Activated T-cell treated with anti-CD3 and anti-CD28 coated beads, Interleukin-2, amount 50 U/mL, for 24 hours (primary cell): ENCODE data around the gene RSPO1.

ENCODE experiments used
- DNase-seq: peaks from one replicate; pipeline ENCODE4 v3.0.0-alpha.2; 2020
- H3K27ac Mint-ChIP-seq: 2 replicates; pipeline ENCODE4 v1.8.0; 2020; ENCODE audit warnings: mild to moderate bottlenecking, mixed read lengths
- H3K27me3 Mint-ChIP-seq: 2 replicates; pipeline ENCODE4 v1.8.0; 2020; ENCODE audit warnings: mixed read lengths
- H3K36me3 Mint-ChIP-seq: 2 replicates; pipeline ENCODE4 v1.8.0; 2020; ENCODE audit warnings: low read depth, mixed read lengths
- H3K4me1 Mint-ChIP-seq: 2 replicates; pipeline ENCODE4 v1.8.0; 2020; ENCODE audit warnings: low read depth, mixed read lengths
- H3K4me3 Mint-ChIP-seq: 2 replicates; pipeline ENCODE4 v1.8.0; 2020; ENCODE audit warnings: mild to moderate bottlenecking, moderate library complexity, mixed read lengths
- H3K9me3 Mint-ChIP-seq: 2 replicates; pipeline ENCODE4 v1.8.0; 2020; ENCODE audit warnings: mixed read lengths

Gene RSPO1

DNA sequence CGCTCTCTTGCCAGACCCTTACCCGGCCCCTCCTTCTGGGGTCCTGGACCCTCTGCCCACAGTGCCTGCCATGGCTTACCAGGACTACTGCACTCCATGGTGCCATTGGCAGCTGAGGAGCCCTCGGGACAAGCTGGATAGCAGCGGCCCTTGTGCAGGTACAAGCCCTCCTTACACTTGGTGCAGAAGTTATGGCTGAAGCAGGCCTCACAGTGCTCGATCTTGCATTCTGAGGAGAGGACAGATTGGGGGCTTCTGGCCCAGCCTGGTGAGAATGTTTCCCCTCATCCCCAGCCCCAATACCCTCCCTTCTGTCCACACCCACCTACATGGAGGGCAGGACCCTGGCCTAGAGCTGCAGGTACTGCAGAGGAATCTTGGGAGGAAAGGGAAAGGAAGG lies 20.6 kb downstream of the RSPO1 start:
- H3K4me3 Mint-ChIP-seq: no peak overlapping the region
- H3K36me3 Mint-ChIP-seq: no peaks in the 10 kb centered on the region
- peaks cover 35% of the 10 kb centered on the region for H3K27me3 Mint-ChIP-seq
- no peaks in the 10 kb centered on the region for H3K4me1 Mint-ChIP-seq
- H3K27ac Mint-ChIP-seq: no peak overlapping the region
- H3K9me3 Mint-ChIP-seq: no peaks in the 10 kb centered on the region
- no peak for DNase-seq

GRCh38 chr1:37612186-37612585 lies 22.5 kb downstream of the RSPO1 start:
- H3K4me3 Mint-ChIP-seq: no peak overlapping the region

GRCh38 chr1:37609994-37610393 lies 24.7 kb downstream of the RSPO1 start:
- no peak overlapping the region for H3K27ac Mint-ChIP-seq
- DNase-seq: no peak
- H3K9me3 Mint-ChIP-seq: no peaks in the 10 kb centered on the region
- H3K36me3 Mint-ChIP-seq: no peaks in the 10 kb centered on the region
- no peaks in the 10 kb centered on the region for H3K4me1 Mint-ChIP-seq
- no peak overlapping the region for H3K4me3 Mint-ChIP-seq
- peaks cover 1% of the 10 kb centered on the region for H3K27me3 Mint-ChIP-seq

More at GRCh38 chr1:37612186-37612585, 22.5 kb downstream of the RSPO1 start:
- Mint-ChIP-seq H3K9me3 (no peaks in the 10 kb centered on the region), H3K4me1 (no peaks in the 10 kb centered on the region), H3K27ac (no peak overlapping the region), H3K36me3 (no peaks in the 10 kb centered on the region), H3K27me3 (peaks cover 23% of the 10 kb centered on the region)
- no peak for DNase-seq

DNA sequence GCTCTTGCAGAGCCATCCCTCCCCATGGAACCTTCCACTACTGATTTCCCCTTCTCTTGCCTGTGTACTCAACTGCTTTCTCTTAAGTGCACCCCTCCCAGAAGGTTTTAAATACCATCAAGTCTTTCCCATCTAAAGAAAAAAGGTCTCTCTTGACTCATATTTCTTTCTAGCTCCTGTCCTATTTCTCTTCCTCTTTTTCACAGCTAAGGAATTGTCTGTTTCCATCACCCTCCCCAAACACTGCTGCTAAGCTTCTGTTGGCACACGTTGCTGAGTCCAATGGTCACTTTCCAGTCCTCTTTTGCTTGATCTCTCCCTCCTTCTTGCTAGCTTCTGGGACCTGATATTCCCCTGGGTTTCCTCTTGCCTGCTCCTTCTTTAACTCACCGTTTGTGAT lies 25.7 kb downstream of the RSPO1 start:
- Mint-ChIP-seq H3K36me3 (no peaks in the 10 kb centered on the region), H3K27me3 (no peaks in the 10 kb centered on the region), H3K9me3 (no peaks in the 10 kb centered on the region), H3K27ac (no peak overlapping the region), H3K4me1 (no peaks in the 10 kb centered on the region), H3K4me3 (no peak overlapping the region)
- no peak for DNase-seq

DNA sequence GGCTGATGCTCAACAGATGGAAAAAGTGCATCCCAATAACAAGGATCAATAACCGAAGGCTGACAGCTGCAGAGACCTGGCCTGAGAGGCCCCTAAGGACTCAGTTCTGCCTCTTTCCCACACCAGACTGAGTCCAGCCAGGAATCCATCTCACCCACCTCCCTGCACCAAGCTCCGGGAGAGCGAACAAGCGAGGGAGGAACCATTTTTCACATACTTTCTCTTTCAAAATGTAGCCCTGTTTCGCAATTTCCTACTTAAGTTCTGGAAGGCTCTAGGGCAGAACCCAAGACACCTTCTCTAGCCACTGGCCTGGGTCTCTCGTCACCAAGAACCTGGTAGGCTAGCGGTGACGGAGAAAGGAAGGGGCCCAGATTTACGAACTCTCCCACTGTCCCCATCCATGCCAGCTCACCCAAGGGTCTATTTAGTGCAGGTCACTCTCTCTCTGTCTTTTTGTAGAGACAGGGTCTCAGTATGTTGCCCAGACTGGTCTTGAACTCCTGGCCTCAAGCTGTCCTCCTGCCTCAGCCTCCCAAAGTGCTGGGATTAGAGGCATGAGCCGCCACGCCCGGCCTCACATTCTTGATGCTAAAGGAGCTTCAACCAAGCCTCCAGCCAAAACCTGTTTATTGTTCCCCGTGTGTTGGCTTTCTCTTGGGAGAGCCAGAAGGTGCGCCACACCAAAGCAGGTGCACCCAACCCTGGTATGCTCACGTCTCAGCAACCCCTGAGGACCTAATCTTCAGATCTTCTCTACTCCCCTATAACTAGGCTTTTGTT lies 28.0 kb downstream of the RSPO1 start:
- Mint-ChIP-seq H3K4me3 (no peak overlapping the region), H3K27me3 (peaks cover 3% of the 10 kb centered on the region)
- no peak for DNase-seq

DNA sequence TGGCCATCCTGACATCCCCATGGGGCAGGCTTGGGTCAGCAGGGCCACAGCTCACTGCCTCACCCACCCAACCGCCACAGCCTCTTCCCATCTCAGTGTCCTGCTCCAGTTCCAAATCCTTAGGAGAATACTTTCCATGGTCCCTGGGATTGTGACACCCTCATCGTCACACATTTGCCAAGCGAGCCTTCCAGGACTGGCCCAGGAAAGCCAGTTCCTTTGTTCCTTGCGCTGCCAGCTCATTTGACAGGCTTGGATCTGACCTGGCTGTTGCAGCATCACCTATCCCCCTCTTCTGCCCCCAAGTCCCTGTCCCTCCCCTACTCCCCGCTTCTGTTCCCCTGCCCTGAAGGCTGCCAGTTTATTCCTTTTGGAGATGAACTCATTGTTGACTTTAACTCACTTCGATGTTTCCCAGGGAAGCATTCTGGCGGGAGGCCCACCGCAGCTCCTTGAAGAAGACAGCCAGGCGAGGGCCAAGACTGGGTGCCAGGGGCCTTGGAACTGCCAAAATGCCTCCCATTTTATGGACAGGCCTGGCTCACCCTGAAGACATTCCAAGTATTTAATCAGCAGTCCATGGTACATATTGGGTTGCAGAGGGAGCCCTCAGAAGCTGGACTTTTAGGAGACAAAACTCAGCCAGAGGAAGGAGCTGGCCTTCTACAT lies 28.8 kb downstream of the RSPO1 start:
- no peak for DNase-seq
- H3K27me3 Mint-ChIP-seq: peaks cover 3% of the 10 kb centered on the region
- H3K9me3 Mint-ChIP-seq: no peaks in the 10 kb centered on the region
- H3K4me3 Mint-ChIP-seq: no peak overlapping the region
- H3K27ac Mint-ChIP-seq: no peak overlapping the region
- H3K4me1 Mint-ChIP-seq: peaks cover 3% of the 10 kb centered on the region
- H3K36me3 Mint-ChIP-seq: no peaks in the 10 kb centered on the region

More for the DNA sequence above, 28.0 kb downstream of the RSPO1 start:
- H3K4me1 Mint-ChIP-seq: peaks cover 3% of the 10 kb centered on the region
- no peaks in the 10 kb centered on the region for H3K9me3 Mint-ChIP-seq
- no peaks in the 10 kb centered on the region for H3K36me3 Mint-ChIP-seq
- H3K27ac Mint-ChIP-seq: no peak overlapping the region

DNA sequence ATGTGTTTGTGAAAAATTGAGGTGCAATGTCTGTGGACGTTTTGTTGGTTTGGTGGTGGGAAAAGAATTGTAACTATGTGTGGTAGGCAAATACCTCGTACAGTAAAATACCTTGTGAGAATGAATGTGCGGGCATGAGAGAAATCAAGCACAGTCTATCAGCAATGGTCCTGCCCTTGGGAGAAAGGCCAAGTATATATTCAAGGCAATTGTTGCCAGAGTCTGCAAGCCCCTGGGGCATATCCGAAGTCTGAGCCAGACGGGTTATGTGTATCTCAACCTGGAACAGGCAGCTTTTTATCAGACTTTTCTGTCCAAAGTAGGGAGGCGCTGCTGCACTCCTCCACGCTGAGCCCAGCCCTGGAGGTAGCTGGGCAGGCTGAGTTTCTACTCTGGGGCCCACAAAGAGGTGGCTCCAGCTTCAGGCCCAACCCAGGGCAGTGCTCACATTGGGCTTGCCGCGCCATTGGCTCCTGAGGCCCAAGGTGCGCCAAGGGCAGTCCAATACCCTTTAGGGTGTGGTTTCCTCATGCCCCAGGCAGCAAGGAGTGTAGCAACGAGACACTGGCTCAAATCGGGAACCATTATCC lies 29.5 kb downstream of the RSPO1 start:
- Mint-ChIP-seq H3K36me3 (no peaks in the 10 kb centered on the region), H3K9me3 (no peaks in the 10 kb centered on the region), H3K4me3 (no peak overlapping the region), H3K27ac (no peak overlapping the region), H3K27me3 (peaks cover 3% of the 10 kb centered on the region), H3K4me1 (peaks cover 3% of the 10 kb centered on the region)
- no peak for DNase-seq

DNA sequence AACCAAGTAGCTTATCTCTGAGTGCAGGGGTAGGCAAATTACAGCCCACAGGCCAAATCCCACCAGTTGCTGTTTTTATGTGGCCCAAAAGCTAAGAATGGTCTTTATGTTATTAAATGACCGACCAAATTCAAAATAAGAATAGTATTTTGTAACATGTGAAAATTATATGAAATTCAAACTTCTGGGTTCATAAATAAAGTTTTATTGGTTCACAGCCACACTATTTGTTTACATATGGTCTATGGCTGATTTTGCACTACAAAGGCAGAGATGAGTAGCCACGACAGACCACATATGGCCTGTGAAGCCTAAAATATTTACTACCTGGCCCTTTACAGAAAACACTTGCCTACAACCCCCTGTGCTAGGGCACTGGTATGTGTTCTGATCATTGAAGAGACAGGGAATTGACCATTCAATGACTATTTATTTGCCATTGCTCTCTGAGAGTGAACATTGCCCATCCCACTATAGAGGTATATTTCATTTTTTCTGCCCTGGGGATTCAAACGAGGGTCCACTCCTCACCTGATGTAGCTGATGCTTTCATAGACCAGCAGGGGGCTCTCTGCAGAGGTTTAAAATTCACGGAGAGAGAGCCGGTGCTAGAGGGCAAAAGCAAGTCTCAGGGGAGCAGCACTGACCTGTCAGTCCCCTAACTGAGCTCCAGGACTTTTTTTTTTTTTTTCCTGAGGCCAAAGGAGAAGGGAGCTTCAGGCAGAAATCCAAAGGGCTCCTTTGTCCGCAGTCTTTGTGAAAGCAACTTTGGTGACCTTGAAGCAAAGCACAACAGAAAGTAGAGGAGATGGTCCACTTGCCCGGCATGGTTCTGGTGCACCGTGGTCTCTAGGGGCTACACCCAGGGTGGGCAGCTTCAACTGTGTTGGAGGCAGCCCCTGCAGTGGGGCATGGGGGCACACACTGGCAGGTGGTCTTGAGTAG lies 31.7 kb downstream of the RSPO1 start:
- Mint-ChIP-seq H3K27me3 (peaks cover 3% of the 10 kb centered on the region), H3K9me3 (no peaks in the 10 kb centered on the region), H3K4me1 (peaks cover 3% of the 10 kb centered on the region), H3K4me3 (no peak overlapping the region), H3K27ac (no peak overlapping the region), H3K36me3 (no peaks in the 10 kb centered on the region)
- DNase-seq: peak; percentile 35

DNA sequence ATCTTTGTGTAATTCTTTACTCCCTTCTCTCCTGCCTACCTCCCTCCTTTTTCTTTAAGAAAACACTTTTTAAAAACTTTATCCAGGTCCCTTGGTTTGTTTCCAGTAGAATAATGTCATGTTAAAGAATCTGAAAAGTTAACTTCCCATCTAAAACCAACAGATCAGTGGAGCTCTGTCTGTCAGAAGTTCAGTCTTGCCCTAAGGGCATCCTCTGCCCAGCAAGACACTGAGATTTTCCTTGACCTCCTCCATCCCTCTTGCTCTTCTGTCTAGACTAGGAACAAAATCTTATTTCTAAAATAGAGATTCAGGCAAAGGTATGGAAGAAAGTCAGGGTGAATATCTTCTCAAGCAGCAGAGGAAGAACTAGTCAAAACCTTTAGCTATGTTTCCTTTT lies 33.3 kb downstream of the RSPO1 start:
- DNase-seq: no peak
- Mint-ChIP-seq H3K4me1 (peaks cover 7% of the 10 kb centered on the region), H3K9me3 (no peaks in the 10 kb centered on the region), H3K27ac (no peak overlapping the region), H3K4me3 (no peak overlapping the region), H3K36me3 (no peaks in the 10 kb centered on the region), H3K27me3 (peaks cover 3% of the 10 kb centered on the region)

- no peak overlapping the region for H3K4me3 Mint-ChIP-seq
- H3K9me3 Mint-ChIP-seq: no peaks in the 10 kb centered on the region
- peaks cover 13% of the 10 kb centered on the region for H3K4me1 Mint-ChIP-seq
- DNase-seq: no peak
- peaks cover 9% of the 10 kb centered on the region for H3K36me3 Mint-ChIP-seq
- H3K27ac Mint-ChIP-seq: no peak overlapping the region
- peaks cover 3% of the 10 kb centered on the region for H3K27me3 Mint-ChIP-seq
Observed at GRCh38 chr1:37599940-37600339, 34.8 kb downstream of the RSPO1 start.

DNA sequence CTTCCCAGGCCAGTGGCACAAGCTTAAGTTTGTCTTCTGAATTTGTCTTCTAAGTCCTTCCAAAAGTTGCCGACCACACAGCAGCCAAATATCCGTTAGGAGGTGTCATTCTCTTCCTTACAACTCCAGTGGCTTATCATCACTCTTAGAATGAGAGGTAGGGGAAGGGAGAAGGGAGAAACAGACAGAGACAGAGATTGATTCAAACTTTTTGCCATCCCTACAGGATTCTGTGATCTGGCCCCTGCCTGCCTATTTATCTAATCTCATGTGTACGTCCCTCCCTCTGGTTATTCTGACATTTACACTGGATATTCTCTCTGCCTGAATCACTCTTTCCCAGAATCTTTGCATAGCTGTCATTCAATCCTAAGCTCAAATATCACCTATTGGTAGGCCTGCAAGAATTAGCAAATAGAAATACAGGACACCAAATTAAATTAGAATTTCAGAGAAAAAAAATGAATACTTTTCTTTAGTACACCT lies 38.5 kb downstream of the RSPO1 start:
- Mint-ChIP-seq H3K4me1 (peaks cover 38% of the 10 kb centered on the region), H3K27ac (peak overlapping the region; percentile 99), H3K4me3 (peak overlapping the region; percentile 99), H3K36me3 (peaks cover 43% of the 10 kb centered on the region), H3K27me3 (no peaks in the 10 kb centered on the region), H3K9me3 (no peaks in the 10 kb centered on the region)
- DNase-seq: no peak

GRCh38 chr1:37595440-37596181 lies 39.1 kb downstream of the RSPO1 start, which contains the start of gene GNL2:
TSS of gene GNL2 (minus strand) at chr1:37595937. CDS start at chr1:37595822, 115 bp downstream.
- Mint-ChIP-seq H3K9me3 (no peaks in the 10 kb centered on the region), H3K27me3 (no peaks in the 10 kb centered on the region), H3K36me3 (peaks cover 49% of the 10 kb centered on the region), H3K27ac (peak within 1 kb of the TSS; percentile 99), H3K4me1 (peaks cover 42% of the 10 kb centered on the region), H3K4me3 (peak within 1 kb of the TSS; percentile 99)
- peak; percentile 97 for DNase-seq

- H3K36me3 Mint-ChIP-seq: peaks cover 66% of the 10 kb centered on the region
- H3K4me3 Mint-ChIP-seq: peak overlapping the region; percentile 99
- H3K27ac Mint-ChIP-seq: peak overlapping the region; percentile 64
- H3K4me1 Mint-ChIP-seq: peaks cover 53% of the 10 kb centered on the region
- DNase-seq: no peak
- H3K9me3 Mint-ChIP-seq: no peaks in the 10 kb centered on the region
- no peaks in the 10 kb centered on the region for H3K27me3 Mint-ChIP-seq
Observed at GRCh38 chr1:37593726-37594125, 41.0 kb downstream of the RSPO1 start.
